ENCODE results near the gene CHEK1. TPM values are rescaled to one million over a fixed set of nuclear protein-coding genes. Genes with fewer than 3 reads are reported as not detected.

CHEK1 gene
- total RNA-seq, 1 donor from 2014 or later: 161 TPM

- peaks cover 3% of the 10 kb centered on the region for H3K4me1 ChIP-seq
- peaks cover 10% of the 10 kb centered on the region for H3K36me3 ChIP-seq
- no peak for DNase-seq (ENCODE audit: low spot score)
- peaks cover 5% of the 10 kb centered on the region for H3F3A ChIP-seq (ENCODE audit: low read depth)
- H3K27ac ChIP-seq: no peak overlapping the region
- no peaks in the 10 kb centered on the region for H3K9me3 ChIP-seq (ENCODE audit: low read depth)
- no peaks in the 10 kb centered on the region for H3K9me3 Mint-ChIP-seq
- peaks cover 6% of the 10 kb centered on the region for H3K4me1 Mint-ChIP-seq
- H3K27ac Mint-ChIP-seq: no peak overlapping the region
- no peaks in the 10 kb centered on the region for H3K27me3 Mint-ChIP-seq (ENCODE audit: insufficient read depth, low read depth)
- H3K36me3 Mint-ChIP-seq: peaks cover 26% of the 10 kb centered on the region
- H3K4me2 ChIP-seq: no peak overlapping the region
- no peak overlapping the region for H3K9ac ChIP-seq
- H3K4me3 ChIP-seq: no peak overlapping the region
- no peak overlapping the region for H2AFZ ChIP-seq (replicated peaks)
- no peaks in the 10 kb centered on the region for H3K27me3 ChIP-seq
- H4K20me1 ChIP-seq (ENCODE audit: low read depth): no peaks in the 10 kb centered on the region
- H3K4me3 Mint-ChIP-seq: no peak overlapping the region
- no peak for TF ChIP-seq CTCF (IDR thresholded peaks at IDR 0.05)
- TF ChIP-seq EZH2phosphoT487 (IDR thresholded peaks at IDR 0.05): no peak
- TF ChIP-seq EZH2 (IDR thresholded peaks at IDR 0.05): no peak
- H3K79me2 ChIP-seq (ENCODE audit: low read depth): no peaks in the 10 kb centered on the region
These were observed 41.5 kb upstream of the CHEK1 start for GRCh38 chr11:125583496-125583895.

GRCh38 chr11:125585487-125585886 is 39.5 kb upstream of the CHEK1 start:
- Mint-ChIP-seq H3K4me3 (no peak overlapping the region), H3K9me3 (no peaks in the 10 kb centered on the region), H3K36me3 (peaks cover 21% of the 10 kb centered on the region), H3K27ac (no peak overlapping the region), H3K27me3 (ENCODE audit: insufficient read depth, low read depth) (no peaks in the 10 kb centered on the region), H3K4me1 (peaks cover 7% of the 10 kb centered on the region)
- H3F3A ChIP-seq (ENCODE audit: low read depth): peaks cover 5% of the 10 kb centered on the region
- no peaks in the 10 kb centered on the region for H3K9me3 ChIP-seq (ENCODE audit: low read depth)
- no peak overlapping the region for H3K4me2 ChIP-seq
- no peaks in the 10 kb centered on the region for H3K27me3 ChIP-seq
- no peak for DNase-seq (ENCODE audit: low spot score)
- H3K36me3 ChIP-seq: peaks cover 6% of the 10 kb centered on the region
- no peak for TF ChIP-seq CTCF (IDR thresholded peaks at IDR 0.05)
- no peak for TF ChIP-seq EZH2 (IDR thresholded peaks at IDR 0.05)
- no peak for TF ChIP-seq EZH2phosphoT487 (IDR thresholded peaks at IDR 0.05)
- no peaks in the 10 kb centered on the region for H4K20me1 ChIP-seq (ENCODE audit: low read depth)
- no peaks in the 10 kb centered on the region for H3K79me2 ChIP-seq (ENCODE audit: low read depth)
- no peak overlapping the region for H3K9ac ChIP-seq
- no peak overlapping the region for H3K4me3 ChIP-seq
- no peak overlapping the region for H3K27ac ChIP-seq
- H2AFZ ChIP-seq (replicated peaks): no peak overlapping the region
- peaks cover 7% of the 10 kb centered on the region for H3K4me1 ChIP-seq

GRCh38 chr11:125586623-125587022 is 38.3 kb upstream of the CHEK1 start:
- Histone ChIP-seq H3K79me2 (ENCODE audit: low read depth) (peaks cover 11% of the 10 kb centered on the region), H3K9me3 (ENCODE audit: low read depth) (no peaks in the 10 kb centered on the region), H3K4me3 (no peak overlapping the region), H3K4me2 (no peak overlapping the region), H3K9ac (no peak overlapping the region), H3K4me1 (peaks cover 7% of the 10 kb centered on the region), H2AFZ (replicated peaks) (no peak overlapping the region), H3K27me3 (no peaks in the 10 kb centered on the region), H3F3A (ENCODE audit: low read depth) (peaks cover 5% of the 10 kb centered on the region), H4K20me1 (ENCODE audit: low read depth) (no peaks in the 10 kb centered on the region), H3K27ac (no peak overlapping the region), H3K36me3 (peaks cover 5% of the 10 kb centered on the region)
- no peak for DNase-seq (ENCODE audit: low spot score)
- no peaks in the 10 kb centered on the region for H3K9me3 Mint-ChIP-seq
- H3K27ac Mint-ChIP-seq: no peak overlapping the region
- TF ChIP-seq EZH2 (IDR thresholded peaks at IDR 0.05) (no peak), EZH2phosphoT487 (IDR thresholded peaks at IDR 0.05) (no peak), CTCF (IDR thresholded peaks at IDR 0.05) (no peak)
- H3K4me1 Mint-ChIP-seq: peaks cover 10% of the 10 kb centered on the region
- H3K36me3 Mint-ChIP-seq: peaks cover 20% of the 10 kb centered on the region
- no peak overlapping the region for H3K4me3 Mint-ChIP-seq
- no peaks in the 10 kb centered on the region for H3K27me3 Mint-ChIP-seq (ENCODE audit: insufficient read depth, low read depth)
